Endothelial cell of umbilical vein (primary cell): ENCODE results near the gene INTS6. TPM values are rescaled to one million over a fixed set of nuclear protein-coding genes. Genes with fewer than 3 reads are reported as not detected.

Experiments
- BruUV-seq: library from RNA; stranded (reverse); fragments of 400-500 nt; replicated peaks from 2 replicates; lab custom pipeline; 2021; lab: Mats Ljungman, UMichigan
- CTCF ChIA-PET: fragments of 300-600, 350-600 bp; sonication (Branson Sonifier 250); formaldehyde crosslinking; loops from one replicate; lab custom pipeline; 2021; ENCODE audit warnings: antibody characterized with exemption, inconsistent platforms; lab: Charles Lee
- POLR2A ChIA-PET: fragments of 300-600, 350-600 bp; sonication (Branson Sonifier 250); formaldehyde crosslinking; loops from one replicate; lab custom pipeline; 2021; ENCODE audit warnings: antibody characterized with exemption, inconsistent platforms; lab: Charles Lee
- DNase-seq: peaks from one replicate; pipeline ENCODE4 v3.0.0-alpha.2; 2011; ENCODE audit warnings: low read depth, low spot score
- FAIRE-seq: peaks from 2 replicates; lab custom pipeline; 2011; peaks lifted over from hg19 to GRCh38; lab: Jason Lieb, UNC
- H2AFZ ChIP-seq: 2 replicates; pipeline ENCODE4 v1.6.0; 2012; ENCODE audit warnings: low read depth, low read length, control low read depth, inconsistent platforms
- H3K27ac ChIP-seq: 2 replicates; pipeline ENCODE4 v1.5.1; 2011; ENCODE audit warnings: low read depth, mild to moderate bottlenecking, control low read depth, low read length, moderate library complexity; ENCODE audit not compliant: insufficient read depth
- H3K27me3 ChIP-seq, 2 experiments: 2 replicates each; pipeline versions ENCODE4 v1.6.0 to v1.6.1; 2011; ENCODE audit warnings: low read length in 2 of 2, mixed read lengths in 1 of 2; ENCODE audit not compliant: control insufficient read depth in 2 of 2, insufficient read depth in 2 of 2
- H3K36me3 ChIP-seq, 2 experiments: 2 replicates in 1 of 2; 3 replicates in 1 of 2; pipeline ENCODE4 v1.5.1; 2011; ENCODE audit warnings: low read length in 2 of 2, mild to moderate bottlenecking in 1 of 2, moderate library complexity in 1 of 2; ENCODE audit not compliant: control insufficient read depth in 2 of 2, insufficient read depth in 2 of 2; ENCODE audit errors: extremely low read depth in 1 of 2
- H3K4me1 ChIP-seq: 3 replicates; pipeline ENCODE4 v1.5.1; 2011; ENCODE audit warnings: mild to moderate bottlenecking, low read length; ENCODE audit not compliant: control insufficient read depth, insufficient read depth; ENCODE audit errors: extremely low read depth
- H3K4me2 ChIP-seq: 2 replicates; pipeline ENCODE4 v1.6.1; 2011; ENCODE audit warnings: low read length, control low read depth, mixed read lengths; ENCODE audit not compliant: insufficient read depth
- H3K4me3 ChIP-seq, 3 experiments: fragments of 200-600 bp in 1 of 3; sonication (generic), shearing (Covaris generic) in 1 of 3; replicated peaks in 1 of 3; 2 replicates each; pipeline ENCODE4 v1.5.1; 2011 to 2016; ENCODE audit warnings: control low read depth in 3 of 3, low read length in 3 of 3, mild to moderate bottlenecking in 2 of 3, inconsistent platforms in 1 of 3, low read depth in 1 of 3, moderate library complexity in 1 of 3; ENCODE audit not compliant: insufficient read depth in 1 of 3
- H3K79me2 ChIP-seq: 2 replicates; pipeline ENCODE4 v1.6.0; 2012; ENCODE audit warnings: low read length, inconsistent platforms; ENCODE audit not compliant: control insufficient read depth, insufficient read depth
- H3K9ac ChIP-seq: replicated peaks from 2 replicates; pipeline ENCODE3; 2011; ENCODE audit warnings: low read length, control low read depth; ENCODE audit not compliant: insufficient read depth; ENCODE audit errors: extremely low read depth
- H3K9me1 ChIP-seq: replicated peaks from 3 replicates; pipeline ENCODE4 v1.6.0; 2011; ENCODE audit warnings: mild to moderate bottlenecking, low read length; ENCODE audit not compliant: control insufficient read depth, insufficient read depth; ENCODE audit errors: extremely low read depth
- H3K9me3 ChIP-seq: replicated peaks from 2 replicates; pipeline ENCODE4 v1.5.1; 2012; ENCODE audit warnings: low read length, inconsistent platforms; ENCODE audit not compliant: control insufficient read depth, insufficient read depth
- H4K20me1 ChIP-seq: replicated peaks from 2 replicates; pipeline ENCODE3; 2011; ENCODE audit warnings: mild to moderate bottlenecking, low read length; ENCODE audit not compliant: control insufficient read depth, insufficient read depth; ENCODE audit errors: extremely low read depth
- CTCF ChIP-seq, 2 donors: IDR thresholded peaks; 1 replicate in 1 of 2; 2 replicates in 1 of 2; pipeline ENCODE4 v1.5.1; 2011; ENCODE audit warnings: low read length in 2 of 2, mild to moderate bottlenecking in 2 of 2, moderate library complexity in 2 of 2, control low read depth in 1 of 2, inconsistent platforms in 1 of 2, low read depth in 1 of 2; ENCODE audit not compliant: insufficient read depth in 1 of 2; ENCODE audit errors: extremely low read depth in 1 of 2
- EZH2 ChIP-seq: IDR thresholded peaks from 2 replicates; pipeline ENCODE4 v1.6.1; 2012; ENCODE audit warnings: borderline replicate concordance, low read depth, mild to moderate bottlenecking, moderate library complexity, low read length, inconsistent platforms; ENCODE audit not compliant: severe bottlenecking
- FOS ChIP-seq: IDR thresholded peaks from 2 replicates; pipeline ENCODE4 v1.6.1; 2011; ENCODE audit warnings: mild to moderate bottlenecking, low read length, moderate library complexity, borderline replicate concordance; ENCODE audit not compliant: insufficient read depth
- GATA2 ChIP-seq: IDR thresholded peaks from 2 replicates; pipeline ENCODE4 v1.7.0; 2011; ENCODE audit warnings: low read depth, mild to moderate bottlenecking, moderate library complexity, mixed read lengths, low read length; ENCODE audit not compliant: insufficient read length, insufficient read depth
- JUN ChIP-seq: IDR thresholded peaks from 2 replicates; pipeline ENCODE4 v1.6.1; 2011; ENCODE audit warnings: borderline replicate concordance, low read depth; ENCODE audit not compliant: insufficient read length, insufficient read depth
- MAX ChIP-seq: IDR thresholded peaks from 2 replicates; pipeline ENCODE4 v1.6.1; 2011; ENCODE audit not compliant: insufficient read depth, insufficient read length
- MYC ChIP-seq: IDR thresholded peaks from one replicate; pipeline ENCODE4 v1.6.1; 2011; ENCODE audit warnings: mild to moderate bottlenecking, low read depth, low read length
- POLR2A ChIP-seq: IDR thresholded peaks from 2 replicates; pipeline ENCODE4 v1.6.1; 2012; ENCODE audit warnings: low read depth, mild to moderate bottlenecking, control low read depth, low read length
- POLR2AphosphoS5 ChIP-seq: IDR thresholded peaks from 2 replicates; pipeline ENCODE4 v1.6.1; 2012; ENCODE audit warnings: low read depth, mild to moderate bottlenecking, control low read depth, low read length, moderate library complexity; ENCODE audit not compliant: insufficient read depth
- dilution Hi-C: fragments of 300-500 bp; cut with MboI; formaldehyde crosslinking; loops from one replicate; pipeline ENCODE4 v1.15.0; 2019; ENCODE audit warnings: low sequenced_read_pairs; ENCODE audit not compliant: extremely low pct_ligation_motif_present
- intact Hi-C: fragments of 100-400 bp; cut with micrococcal nuclease; formaldehyde crosslinking; loops from one replicate; pipeline ENCODE4 v1.10.0; 2022
- polyA plus RNA-seq, 4 experiments: library from polyadenylated mRNA; depleted of rRNA in 3 of 4; stranded (reverse) in 3 of 4; unstranded in 1 of 4; fragments of >200 nt; gene quantifications; 2 replicates each; pipeline versions ENCODE4 v1.2.1 to v1.2.3, GENCODE V29; 2011 to 2012; ENCODE audit warnings: missing spikeins in 1 of 4
- total RNA-seq: library from RNA; stranded (reverse); gene quantifications from 2 replicates; pipeline ENCODE4 v1.2.3, GENCODE V29; 2021

INTS6 gene
- total and polyA plus RNA-seq, 2 donors (not counting 3 experiments of a cell fraction or from before 2014, with no cell fraction given): 9.5 to 45.4 TPM

GRCh38 chr13:51322826-51323225 lies 130.0 kb downstream of the INTS6 start:
- Histone ChIP-seq H3K9me3 (no peaks in the 10 kb centered on the region), H3K4me2 (no peak overlapping the region), H3K4me1 (no peaks in the 10 kb centered on the region), H3K27ac (no peak overlapping the region), H3K79me2 (no peaks in the 10 kb centered on the region), H3K9me1 (no peaks in the 10 kb centered on the region), H4K20me1 (no peaks in the 10 kb centered on the region), H3K36me3 (no peaks in the 10 kb centered on the region), H3K4me3 (no peak overlapping the region), H2AFZ (no peak overlapping the region), H3K9ac (no peak overlapping the region), H3K27me3 (no peaks in the 10 kb centered on the region)
- CTCF ChIA-PET: interaction anchor here (1.0 to 1.6 kb wide), 3 partner anchors 12 to 197 kb away, joined by 3 to 8 read pairs (median 7); no protein-coding TSS in a partner anchor
- no TSS peak for BruUV-seq
- intact Hi-C loops: no loop called here
- dilution Hi-C loops: no loop called here
- FAIRE-seq: no peak
- POLR2A ChIA-PET: no interaction called here
- no peak for DNase-seq
- TF ChIP-seq FOS: no peak
- TF ChIP-seq POLR2A: no peak
- no peak for TF ChIP-seq EZH2
- no peak for TF ChIP-seq MYC
- no peak for TF ChIP-seq MAX
- TF ChIP-seq CTCF (IDR thresholded peaks at IDR 0.05; ENCODE audit: extremely low read depth in 1 of 2, insufficient read depth in 1 of 2, low read depth in 1 of 2, low read length in 2 of 2): no peak
- no peak for TF ChIP-seq GATA2
- no peak for TF ChIP-seq JUN
- no peak for TF ChIP-seq POLR2AphosphoS5
